ENCODE results near the gene LSM7. TPM values are rescaled to one million over a fixed set of nuclear protein-coding genes. Genes with fewer than 3 reads are reported as not detected.

Gene LSM7
- total RNA-seq, 4 donors from 2014 or later = 57.2 to 140 (median 94.9) TPM

GRCh38 chr19:2311093-2311492 is 17.3 kb downstream of the LSM7 start:
- TF ChIP-seq CTCF (IDR thresholded peaks at IDR 0.05) (no peak), POLR2A (IDR thresholded peaks at IDR 0.05) (no peak)
- DNase-seq (ENCODE audit: low spot score in 2 of 2) = no peak
- 92 to 97% methylated on average over 4 of the region's 4 CpGs for WGBS, 2 donors
- H3K4me3 ChIP-seq (ENCODE audit: low read depth, poor library complexity, severe bottlenecking) = no peak overlapping the region
- intact Hi-C loops (cut with DNase I; ENCODE audit: low total_unique reads) = no loop called here

- intact Hi-C loops (cut with DNase I; ENCODE audit: low total_unique reads) = no loop called here
- 64 to 80% methylated on average over 11 to 16 of the region's 17 CpGs for WGBS, 2 donors
- no peak for DNase-seq (ENCODE audit: low spot score in 2 of 2)
- H3K4me3 ChIP-seq (ENCODE audit: low read depth, poor library complexity, severe bottlenecking) = no peak overlapping the region
- TF ChIP-seq CTCF (IDR thresholded peaks at IDR 0.05) (no peak), POLR2A (IDR thresholded peaks at IDR 0.05) (no peak)
Measured at GRCh38 chr19:2309734-2310362, 18.5 kb downstream of the LSM7 start.

GRCh38 chr19:2308114-2308556 is 20.3 kb downstream of the LSM7 start, which contains the start of gene LINGO3:
TSS of gene LINGO3 (minus strand) at chr19:2308154. CDS start at chr19:2291776, 16,378 bp downstream.
- no peak within 1 kb of the TSS for H3K4me3 ChIP-seq (ENCODE audit: low read depth, poor library complexity, severe bottlenecking)
- no peak for TF ChIP-seq POLR2A (IDR thresholded peaks at IDR 0.05)
- TF ChIP-seq CTCF (IDR thresholded peaks at IDR 0.05) = no peak
- intact Hi-C loops (cut with DNase I; ENCODE audit: low total_unique reads) = no loop called here
- 9 to 52% methylated on average over 3 to 58 of the region's 63 CpGs for WGBS, 2 donors
- no peak for DNase-seq (ENCODE audit: low spot score in 2 of 2)

- DNase-seq (ENCODE audit: low spot score in 2 of 2) = no peak
- no peak for TF ChIP-seq POLR2A (IDR thresholded peaks at IDR 0.05)
- no peak for TF ChIP-seq CTCF (IDR thresholded peaks at IDR 0.05)
- 20 to 26% methylated on average over 20 to 30 of the region's 33 CpGs for WGBS, 2 donors
- no peak overlapping the region for H3K4me3 ChIP-seq (ENCODE audit: low read depth, poor library complexity, severe bottlenecking)
- intact Hi-C loops (cut with DNase I; ENCODE audit: low total_unique reads) = no loop called here
Measured at GRCh38 chr19:2307518-2308012, 20.8 kb downstream of the LSM7 start.

GRCh38 chr19:2306971-2307370 is 21.4 kb downstream of the LSM7 start:
- 66 to 71% methylated on average over 17 of the region's 17 CpGs for WGBS, 2 donors
- no peak overlapping the region for H3K4me3 ChIP-seq (ENCODE audit: low read depth, poor library complexity, severe bottlenecking)
- intact Hi-C loops (cut with DNase I; ENCODE audit: low total_unique reads) = no loop called here
- no peak for DNase-seq (ENCODE audit: low spot score in 2 of 2)
- TF ChIP-seq POLR2A (IDR thresholded peaks at IDR 0.05) (no peak), CTCF (IDR thresholded peaks at IDR 0.05) (no peak)

Data from lower leg skin (tissue), 4 donors.